Lung (tissue), 16 donors: ENCODE results near the gene AREG. TPM values are rescaled to one million over a fixed set of nuclear protein-coding genes. Genes with fewer than 3 reads are reported as not detected.
"Not testable (repeated sequence)": the region's sequence is repeated elsewhere in the genome, so short reads cannot be mapped to it uniquely, and the experiment has no call there.

Source experiments
- ATAC-seq: fragments of 200-7000 bp; cut with Tn5 transposase; one replicate; pipeline ENCODE4 v1.9.1; 2020; ENCODE audit warnings: moderate number of reproducible peaks; ENCODE audit not compliant: insufficient read depth, low FRiP score
- DNase-seq, 3 donors: peaks; one replicate each; pipeline ENCODE4 v3.0.0-alpha.2; 2013 to 2017
- H3K27ac ChIP-seq, 2 donors: one replicate each; pipeline ENCODE4 v1.5.1; 2013; ENCODE audit warnings: mild to moderate bottlenecking in 2 of 2, moderate library complexity in 2 of 2, control low read depth in 1 of 2, inconsistent platforms in 1 of 2, low read depth in 1 of 2, low read length in 1 of 2
- H3K27me3 ChIP-seq, 3 donors: one replicate each; pipeline ENCODE4 v1.5.1; 2013; ENCODE audit warnings: low read length in 2 of 3; ENCODE audit not compliant: control insufficient read depth in 3 of 3, insufficient read depth in 3 of 3
- H3K36me3 ChIP-seq, 4 donors: one replicate each; pipeline ENCODE4 v1.5.1; 2013; ENCODE audit warnings: low read length in 4 of 4, mild to moderate bottlenecking in 1 of 4, moderate library complexity in 1 of 4; ENCODE audit not compliant: control insufficient read depth in 4 of 4, insufficient read depth in 4 of 4
- H3K4me1 ChIP-seq, 5 donors: one replicate each; pipeline ENCODE4 v1.5.1; 2013; ENCODE audit warnings: low read length in 5 of 5, mild to moderate bottlenecking in 2 of 5, moderate library complexity in 1 of 5; ENCODE audit not compliant: control insufficient read depth in 5 of 5, insufficient read depth in 5 of 5
- H3K4me3 ChIP-seq: one replicate; pipeline ENCODE4 v1.5.1; 2013; ENCODE audit warnings: mild to moderate bottlenecking, control low read depth, moderate library complexity
- H3K9ac ChIP-seq, 2 donors: one replicate each; pipeline ENCODE4 v1.5.1; 2013; ENCODE audit warnings: low read length in 2 of 2, control low read depth in 1 of 2; ENCODE audit not compliant: insufficient read depth in 1 of 2
- H3K9me3 ChIP-seq, 4 donors: one replicate each; pipeline ENCODE4 v1.5.1; 2013; ENCODE audit warnings: low read length in 3 of 4, mild to moderate bottlenecking in 1 of 4, moderate library complexity in 1 of 4; ENCODE audit not compliant: control insufficient read depth in 4 of 4, insufficient read depth in 3 of 4
- WGBS, 2 donors: extraction: QIAGEN DNeasy Blood & Tissue Kit; methylation state at CpG; one replicate each; pipeline ENCODE4 v1.1.7; 2013; 5-methylcytosine and 5-hydroxymethylcytosine counted together
- long read RNA-seq, 5 donors: transcript quantifications; one replicate each; lab custom pipeline, GENCODE V29; 2026
- polyA plus RNA-seq, 2 donors: library from polyadenylated mRNA; stranded (reverse); fragments of 200-250 nt; gene quantifications; one replicate each; pipeline ENCODE4 v1.2.1, GENCODE V29; 2013
- total RNA-seq, 2 donors: library from RNA; depleted of rRNA in 1 of 2; stranded (reverse); fragments of >200 nt in 1 of 2; gene quantifications; one replicate each; pipeline ENCODE4 v1.2.1, GENCODE V29; 2014 to 2021
- TF ChIP-seq, protein P1 (sequence below): IDR thresholded peaks from 2 replicates; pipeline ENCODE4 v1.5.1; 2012; ENCODE audit warnings: mild to moderate bottlenecking; ENCODE audit errors: control extremely low read depth, extremely low read depth
- donor health status: control.
- donor health status: control.
- donor health status: Bipolar disorder and iron deficiency.
- donor health status: healthy.
- donor health status: DM: yes; HTN: yes; CAD: no.

AREG gene, protein sequence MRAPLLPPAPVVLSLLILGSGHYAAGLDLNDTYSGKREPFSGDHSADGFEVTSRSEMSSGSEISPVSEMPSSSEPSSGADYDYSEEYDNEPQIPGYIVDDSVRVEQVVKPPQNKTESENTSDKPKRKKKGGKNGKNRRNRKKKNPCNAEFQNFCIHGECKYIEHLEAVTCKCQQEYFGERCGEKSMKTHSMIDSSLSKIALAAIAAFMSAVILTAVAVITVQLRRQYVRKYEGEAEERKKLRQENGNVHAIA
- total RNA-seq, result 10 to 100 TPM in 1 of 2 donors, 1 to 10 TPM in 1; 3.3 to 22.0 TPM
- polyA plus RNA-seq, result 10 to 100 TPM in 1 of 2 donors, 1 to 10 TPM in 1; 5.3 to 44.0 TPM
- long read RNA-seq, donor 1, result 0 reads
- long read RNA-seq, donor 2, result 0 reads
- long read RNA-seq, donor 3, result 0 reads
- long read RNA-seq, donor 4, result 0 reads
- long read RNA-seq, donor 5, partial matches to known transcripts, result 0 of 1 reads
- long read RNA-seq, donor 5, other reads (novel, unspliced or antisense), result 0 of 1 reads

DNA sequence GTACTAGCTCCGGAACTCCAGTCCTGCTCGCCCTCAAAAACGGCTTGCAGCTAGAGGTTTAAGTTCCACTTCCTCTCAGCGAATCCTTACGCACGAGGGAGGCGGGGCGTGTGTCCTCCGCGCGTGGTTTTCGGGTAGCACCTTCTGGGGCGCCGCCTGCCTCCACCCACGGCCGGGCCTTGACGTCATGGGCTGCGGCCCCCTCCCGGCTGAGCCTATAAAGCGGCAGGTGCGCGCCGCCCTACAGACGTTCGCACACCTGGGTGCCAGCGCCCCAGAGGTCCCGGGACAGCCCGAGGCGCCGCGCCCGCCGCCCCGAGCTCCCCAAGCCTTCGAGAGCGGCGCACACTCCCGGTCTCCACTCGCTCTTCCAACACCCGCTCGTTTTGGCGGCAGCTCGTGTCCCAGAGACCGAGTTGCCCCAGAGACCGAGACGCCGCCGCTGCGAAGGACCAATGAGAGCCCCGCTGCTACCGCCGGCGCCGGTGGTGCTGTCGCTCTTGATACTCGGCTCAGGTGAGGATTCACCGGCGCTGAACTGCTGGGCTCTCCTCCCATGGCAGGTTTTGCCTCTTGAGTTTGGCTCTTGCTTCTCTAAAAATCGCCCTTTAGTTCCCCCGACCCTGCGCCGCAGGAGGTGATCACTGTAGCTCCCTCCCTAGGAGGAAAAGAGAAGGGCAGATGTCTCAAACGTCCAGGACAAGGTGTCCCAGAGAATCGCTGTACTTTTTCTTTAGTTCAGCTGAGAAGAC is at the start of gene AREG:
AREG (plus strand) TSS at position 246 of the 752 bp plus-strand sequence; CDS start at position 456, 210 bp downstream.
- TF ChIP-seq, protein P1, sequence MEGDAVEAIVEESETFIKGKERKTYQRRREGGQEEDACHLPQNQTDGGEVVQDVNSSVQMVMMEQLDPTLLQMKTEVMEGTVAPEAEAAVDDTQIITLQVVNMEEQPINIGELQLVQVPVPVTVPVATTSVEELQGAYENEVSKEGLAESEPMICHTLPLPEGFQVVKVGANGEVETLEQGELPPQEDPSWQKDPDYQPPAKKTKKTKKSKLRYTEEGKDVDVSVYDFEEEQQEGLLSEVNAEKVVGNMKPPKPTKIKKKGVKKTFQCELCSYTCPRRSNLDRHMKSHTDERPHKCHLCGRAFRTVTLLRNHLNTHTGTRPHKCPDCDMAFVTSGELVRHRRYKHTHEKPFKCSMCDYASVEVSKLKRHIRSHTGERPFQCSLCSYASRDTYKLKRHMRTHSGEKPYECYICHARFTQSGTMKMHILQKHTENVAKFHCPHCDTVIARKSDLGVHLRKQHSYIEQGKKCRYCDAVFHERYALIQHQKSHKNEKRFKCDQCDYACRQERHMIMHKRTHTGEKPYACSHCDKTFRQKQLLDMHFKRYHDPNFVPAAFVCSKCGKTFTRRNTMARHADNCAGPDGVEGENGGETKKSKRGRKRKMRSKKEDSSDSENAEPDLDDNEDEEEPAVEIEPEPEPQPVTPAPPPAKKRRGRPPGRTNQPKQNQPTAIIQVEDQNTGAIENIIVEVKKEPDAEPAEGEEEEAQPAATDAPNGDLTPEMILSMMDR, result peak; percentile 31
- peak within 1 kb of the TSS; percentile 71 to 77 for H3K27ac ChIP-seq
- peak; percentile 53 to 56 (median 55) for DNase-seq
- H3K9ac ChIP-seq, result peak within 1 kb of the TSS in 1 of 2 donors; percentile 57
- no peaks in the 10 kb centered on the region for H3K36me3 ChIP-seq
- no peaks in the 10 kb centered on the region for H3K9me3 ChIP-seq
- peak; percentile 91 for ATAC-seq
- 0 to 1% methylated on average over 62 to 64 of the region's 64 CpGs for WGBS, 2 donors
- peak within 1 kb of the TSS; percentile 56 for H3K4me3 ChIP-seq
- peaks cover 0 to 8% (median 2%) of the 10 kb centered on the region in 5 donors for H3K4me1 ChIP-seq
- peaks cover 0 to 12% (median 4%) of the 10 kb centered on the region in 3 donors for H3K27me3 ChIP-seq

DNA sequence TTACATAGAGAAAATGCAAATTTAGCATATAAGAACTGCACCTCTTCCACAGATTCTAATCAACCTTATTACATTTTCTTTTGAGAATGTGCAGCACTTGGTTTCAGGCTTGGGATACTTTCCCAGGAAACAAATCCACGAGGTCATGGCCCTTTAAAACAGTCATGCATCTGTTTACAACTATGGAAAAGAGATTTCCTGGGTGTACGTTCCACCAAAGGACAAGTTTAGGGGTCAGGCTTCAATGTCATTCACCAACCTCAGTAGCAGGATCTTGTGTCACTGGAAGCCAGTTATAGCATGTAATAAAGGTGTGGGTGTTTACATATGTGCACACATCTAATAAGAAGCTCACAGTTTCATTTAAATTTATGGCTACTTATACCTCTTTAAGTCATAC is 49.3 kb upstream of the AREG start:
- no peak overlapping the region for H3K27ac ChIP-seq

DNA sequence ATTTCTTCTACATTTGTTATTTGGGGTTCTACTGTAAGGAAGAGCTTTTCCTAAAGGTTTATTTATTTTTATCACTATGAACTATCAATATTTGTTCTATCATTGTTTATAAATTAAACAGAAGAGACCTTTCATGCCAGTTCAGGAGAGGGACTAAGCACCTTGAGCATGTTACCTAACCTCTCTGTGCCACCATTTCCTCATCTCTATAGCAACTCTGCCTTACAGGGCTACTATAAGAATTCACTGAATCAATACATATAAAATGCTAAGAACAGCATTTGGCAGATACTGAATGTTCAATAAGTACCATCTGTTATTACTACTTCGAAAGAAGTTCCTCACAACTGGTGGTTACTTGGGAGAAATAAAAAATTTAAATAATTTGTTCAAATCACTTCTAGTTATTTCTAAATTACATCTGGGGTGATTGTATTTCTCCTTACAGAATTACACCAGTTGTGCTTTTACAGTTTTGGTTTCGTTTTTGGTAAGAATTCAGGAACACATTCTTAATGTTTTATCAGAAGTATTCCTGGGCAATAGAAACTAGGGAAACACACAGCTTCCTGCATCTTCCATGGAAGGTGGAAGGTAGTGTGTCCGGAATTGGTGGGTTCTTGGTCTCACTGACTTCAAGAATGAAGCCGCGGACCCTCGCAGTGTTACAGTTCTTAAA is 47.0 kb upstream of the AREG start:
- ATAC-seq, result no peak
- Histone ChIP-seq H3K4me1 (no peaks in the 10 kb centered on the region), H3K36me3 (no peaks in the 10 kb centered on the region), H3K27me3 (no peaks in the 10 kb centered on the region), H3K9me3 (no peaks in the 10 kb centered on the region), H3K4me3 (no peak overlapping the region), H3K27ac (peak overlapping the region in 1 of 2 donors; percentile 45), H3K9ac (no peak overlapping the region)
- WGBS, 2 donors, result 49 to 69% methylated on average over 6 of the region's 6 CpGs
- TF ChIP-seq, protein P1, result no peak
- DNase-seq, result no peak

More for the DNA sequence above, 49.3 kb upstream of the AREG start:
- Histone ChIP-seq H3K9ac (no peak overlapping the region), H3K36me3 (no peaks in the 10 kb centered on the region), H3K9me3 (no peaks in the 10 kb centered on the region), H3K27me3 (no peaks in the 10 kb centered on the region), H3K4me3 (no peak overlapping the region), H3K4me1 (no peaks in the 10 kb centered on the region)
- DNase-seq (no peak), ATAC-seq (no peak)
- WGBS, 2 donors, result 55 to 66% methylated on average over 2 of the region's 2 CpGs
- TF ChIP-seq, protein P1, result no peak

DNA sequence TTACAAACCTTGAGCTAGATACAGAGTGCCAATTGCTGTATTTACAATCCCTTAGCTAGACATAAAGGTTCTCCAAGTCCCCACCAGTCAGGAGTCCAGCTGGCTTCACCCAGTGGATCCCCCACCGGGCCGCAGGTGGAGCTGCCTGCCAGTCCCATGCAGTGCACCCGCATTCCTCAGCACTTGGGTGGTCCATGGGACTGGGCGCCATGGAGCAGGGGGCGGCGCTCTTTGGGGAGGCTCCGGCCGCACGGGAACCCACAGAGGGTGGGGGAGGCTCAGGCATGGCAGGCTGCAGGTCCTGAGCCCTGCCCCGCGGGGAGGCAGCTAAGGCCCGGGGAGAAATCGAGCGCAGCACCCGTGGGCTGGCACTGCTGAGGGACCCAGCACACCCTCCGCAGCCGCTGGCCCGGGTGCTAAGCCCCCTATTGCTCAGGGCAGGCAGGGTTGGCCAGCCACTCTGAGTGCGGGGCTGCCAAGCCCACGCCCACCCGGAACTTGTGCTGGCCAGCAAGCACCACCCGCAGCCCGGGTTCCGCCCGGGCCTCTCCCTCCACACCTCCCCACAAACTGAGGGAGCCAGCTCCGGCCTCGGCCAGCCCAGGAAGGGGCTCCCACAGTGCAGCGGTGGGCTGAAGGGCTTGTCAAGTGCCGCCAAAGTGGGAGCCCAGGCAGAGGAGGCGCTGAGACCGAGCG is 45.9 kb upstream of the AREG start:
- H3K9ac ChIP-seq, H3K9me3 ChIP-seq, H3K27me3 ChIP-seq, ATAC-seq, DNase-seq, H3K4me1 ChIP-seq, H3K27ac ChIP-seq, H3K36me3 ChIP-seq, H3K4me3 ChIP-seq: not testable (repeated sequence)
- 92 to 95% methylated on average over 28 to 32 of the region's 32 CpGs for WGBS, 2 donors
